SK-N-SH (cell line): ENCODE measurements around the gene C12orf57. TPM values are rescaled to one million over a fixed set of nuclear protein-coding genes. Genes with fewer than 3 reads are reported as not detected.

ENCODE experiments used
- CTCF ChIA-PET: fragments of 300-600, 350-600 bp; formaldehyde crosslinking; extraction: SDS; loops from one replicate; lab custom pipeline; 2021; lab: Yijun Ruan, JAX
- POLR2A ChIA-PET: fragments of 350-600 bp; sonication (Branson Sonifier 250); formaldehyde crosslinking; extraction: SDS; loops from one replicate; lab custom pipeline; 2020; ENCODE audit warnings: antibody characterized with exemption, inconsistent platforms; lab: Yijun Ruan, JAX
- DNase-seq: peaks from one replicate; pipeline ENCODE4 v3.0.0; 2012
- H2AFZ ChIP-seq: fragments of 200-600 bp; sonication (generic); 2 replicates; pipeline ENCODE4 v1.8.1; 2016; ENCODE audit warnings: antibody characterized with exemption, mild to moderate bottlenecking, low read depth
- H3F3A ChIP-seq: fragments of 200-600 bp; sonication (generic); replicated peaks from 2 replicates; pipeline ENCODE3; 2016; ENCODE audit warnings: antibody characterized with exemption, mild to moderate bottlenecking; ENCODE audit not compliant: insufficient read depth
- H3K27ac ChIP-seq, 2 experiments: fragments of 200-500 bp in 1 of 2; fragments of 200-600 bp in 1 of 2; sonication (Bioruptor generic) in 1 of 2; sonication (generic), shearing (Covaris generic) in 1 of 2; 2 replicates each; pipeline versions ENCODE4 v1.5.1 to v1.6.1; 2014 to 2016; ENCODE audit warnings: low read depth in 2 of 2, inconsistent platforms in 1 of 2, low read length in 1 of 2, mild to moderate bottlenecking in 1 of 2, mixed read lengths in 1 of 2
- H3K27me3 ChIP-seq: fragments of 200-600 bp; sonication (generic), shearing (Covaris generic); 2 replicates; pipeline ENCODE4 v1.6.1; 2016; ENCODE audit warnings: mixed run types; ENCODE audit not compliant: insufficient read depth
- H3K36me3 ChIP-seq, 2 experiments: fragments of 200-500 bp in 1 of 2; fragments of 200-600 bp in 1 of 2; sonication (Bioruptor generic) in 1 of 2; sonication (generic) in 1 of 2; replicated peaks in 1 of 2; 2 replicates each; pipeline versions ENCODE3 to v1.5.1; 2014 to 2016; ENCODE audit warnings: low read length in 1 of 2, mild to moderate bottlenecking in 1 of 2; ENCODE audit not compliant: insufficient read depth in 2 of 2, control insufficient read depth in 1 of 2
- H3K4me1 ChIP-seq, 2 experiments: fragments of 200-500 bp in 1 of 2; fragments of 200-600 bp in 1 of 2; sonication (Bioruptor generic) in 1 of 2; sonication (generic), shearing (Covaris generic) in 1 of 2; 2 replicates each; pipeline versions ENCODE4 v1.5.1 to v1.6.1; 2014 to 2016; ENCODE audit warnings: low read depth in 1 of 2, low read length in 1 of 2, mixed run types in 1 of 2; ENCODE audit not compliant: insufficient read depth in 2 of 2, control insufficient read depth in 1 of 2
- H3K4me2 ChIP-seq: fragments of 200-600 bp; sonication (generic), shearing (Covaris generic); 2 replicates; pipeline ENCODE4 v1.6.1; 2017; ENCODE audit warnings: mixed run types
- H3K4me3 ChIP-seq, 2 experiments: fragments of 200-500 bp in 1 of 2; fragments of 200-600 bp in 1 of 2; sonication (Bioruptor generic) in 1 of 2; sonication (generic), shearing (Covaris generic) in 1 of 2; 2 replicates each; pipeline versions ENCODE4 v1.5.1 to v1.8.1; 2014 to 2016; ENCODE audit warnings: low read depth in 2 of 2, inconsistent platforms in 1 of 2, low read length in 1 of 2, mild to moderate bottlenecking in 1 of 2, mixed read lengths in 1 of 2, moderate library complexity in 1 of 2
- H3K79me2 ChIP-seq: fragments of 200-600 bp; sonication (generic); 2 replicates; pipeline ENCODE4 v1.8.1; 2017; ENCODE audit warnings: mild to moderate bottlenecking; ENCODE audit not compliant: insufficient read depth
- H3K9ac ChIP-seq: fragments of 200-600 bp; sonication (generic); 2 replicates; pipeline ENCODE4 v1.6.1; 2017; ENCODE audit warnings: mixed run types
- H3K9me2 ChIP-seq: fragments of 200-600 bp; sonication (generic); 2 replicates; pipeline ENCODE4 v1.6.1; 2017; ENCODE audit warnings: mixed run types
- H3K9me3 ChIP-seq: fragments of 200-600 bp; sonication (generic); 2 replicates; pipeline ENCODE4 v1.6.1; 2017; ENCODE audit warnings: mixed run types, mild to moderate bottlenecking, moderate library complexity
- H4K20me1 ChIP-seq: fragments of 200-600 bp; sonication (generic); 2 replicates; pipeline ENCODE4 v1.6.1; 2017; ENCODE audit warnings: mild to moderate bottlenecking, mixed run types; ENCODE audit not compliant: insufficient read depth
- ELF1 ChIP-seq: IDR thresholded peaks from 2 replicates; pipeline ENCODE4 v1.4.0; 2012
- FOXM1 ChIP-seq: IDR thresholded peaks from 2 replicates; pipeline ENCODE4 v1.4.0; 2012; ENCODE audit warnings: low read depth, mild to moderate bottlenecking
- GABPA ChIP-seq: IDR thresholded peaks from 2 replicates; pipeline ENCODE4 v1.4.0; 2012; ENCODE audit warnings: low read depth, mild to moderate bottlenecking
- GATA2 ChIP-seq: sonication (generic); formaldehyde crosslinking; IDR thresholded peaks from 2 replicates; pipeline ENCODE4 v1.5.0; 2020; ENCODE audit warnings: mild to moderate bottlenecking, missing genetic modification reagents
- MXI1 ChIP-seq: IDR thresholded peaks from 2 replicates; pipeline ENCODE4 v1.6.1; 2012; ENCODE audit warnings: mild to moderate bottlenecking, low read depth, low read length, improper control_type of control experiment
- POLR2AphosphoS5 ChIP-seq: IDR thresholded peaks from 2 replicates; pipeline ENCODE4 v1.6.1; 2012; ENCODE audit warnings: low read depth, low read length
- RAD21 ChIP-seq: IDR thresholded peaks from 2 replicates; pipeline ENCODE4 v1.6.1; 2012; ENCODE audit warnings: mild to moderate bottlenecking, low read length
- SIN3A ChIP-seq: IDR thresholded peaks from 2 replicates; pipeline ENCODE4 v1.6.1; 2012; ENCODE audit warnings: low read depth, mild to moderate bottlenecking, low read length, moderate library complexity, borderline replicate concordance
- TEAD4 ChIP-seq: IDR thresholded peaks from 2 replicates; pipeline ENCODE4 v1.4.0; 2012; ENCODE audit warnings: mild to moderate bottlenecking, borderline replicate concordance; ENCODE audit not compliant: insufficient read depth
- YY1 ChIP-seq: IDR thresholded peaks from 2 replicates; pipeline ENCODE4 v1.4.0; 2012; ENCODE audit warnings: low read depth, mild to moderate bottlenecking
- WGBS: methylation state at CpG from one replicate; pipeline ENCODE4 v1.1.6; 2017; ENCODE audit warnings: low lambda C conversion rate; 5-methylcytosine and 5-hydroxymethylcytosine counted together
- polyA plus RNA-seq, 3 experiments: library from polyadenylated mRNA; depleted of rRNA; stranded (reverse); fragments of >200 nt; gene quantifications; 2 replicates each; pipeline ENCODE4 v1.2.3, GENCODE V29; 2012
- TF ChIP-seq, protein P1 (sequence below): fragments of 200-600 bp; sonication (generic); IDR thresholded peaks from 2 replicates; pipeline ENCODE4 v1.6.1; 2017; ENCODE audit warnings: antibody characterized with exemption, mild to moderate bottlenecking, moderate library complexity
- TF ChIP-seq, protein P2 (sequence below): IDR thresholded peaks from 2 replicates; pipeline ENCODE4 v1.4.0; 2012; ENCODE audit warnings: low read depth, borderline replicate concordance
- TF ChIP-seq, protein P3 (sequence below): fragments of 150-350 bp; IDR thresholded peaks from 2 replicates; pipeline ENCODE4 v1.6.1; 2016; ENCODE audit warnings: mild to moderate bottlenecking, low read depth, low read length
- TF ChIP-seq, protein P4 (sequence below): IDR thresholded peaks from 2 replicates; pipeline ENCODE4 v1.4.0; 2012; ENCODE audit warnings: low read depth

C12orf57 gene
- polyA plus RNA-seq, 1 of the 3 experiments (the other 2 are of a cell fraction): 659 TPM

DNA sequence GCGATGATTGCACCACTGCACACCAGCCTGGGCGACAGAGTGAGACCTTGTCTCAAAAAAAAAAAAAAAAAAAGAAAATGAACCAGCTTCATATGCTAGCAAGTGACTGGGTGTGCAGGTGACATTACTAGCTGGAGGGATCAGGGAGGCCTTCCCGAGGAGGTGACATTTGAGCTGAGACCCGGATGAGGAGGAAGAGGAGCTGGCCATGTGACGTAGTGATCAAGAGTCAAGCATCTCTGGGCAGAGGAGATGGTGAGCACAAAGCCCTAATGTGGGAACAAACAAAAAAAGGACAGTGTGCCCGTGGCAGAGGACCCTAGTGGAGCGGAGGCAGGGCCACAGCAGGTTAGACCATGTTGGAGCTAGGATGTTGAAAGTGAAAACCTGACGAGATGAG is 3.8 kb downstream of the C12orf57 start:
- no peak for DNase-seq
- H3K79me2 ChIP-seq: peaks cover 10% of the 10 kb centered on the region; the same call in 1 of the 2 replicates
- TF ChIP-seq YY1 (no peak), TEAD4 (no peak), FOXM1 (no peak), ELF1 (no peak), RAD21 (no peak), GATA2 (CRISPR knock-in tag) (no peak), GABPA (no peak), SIN3A (no peak), POLR2AphosphoS5 (no peak), MXI1 (no peak)
- TF ChIP-seq, protein P1, sequence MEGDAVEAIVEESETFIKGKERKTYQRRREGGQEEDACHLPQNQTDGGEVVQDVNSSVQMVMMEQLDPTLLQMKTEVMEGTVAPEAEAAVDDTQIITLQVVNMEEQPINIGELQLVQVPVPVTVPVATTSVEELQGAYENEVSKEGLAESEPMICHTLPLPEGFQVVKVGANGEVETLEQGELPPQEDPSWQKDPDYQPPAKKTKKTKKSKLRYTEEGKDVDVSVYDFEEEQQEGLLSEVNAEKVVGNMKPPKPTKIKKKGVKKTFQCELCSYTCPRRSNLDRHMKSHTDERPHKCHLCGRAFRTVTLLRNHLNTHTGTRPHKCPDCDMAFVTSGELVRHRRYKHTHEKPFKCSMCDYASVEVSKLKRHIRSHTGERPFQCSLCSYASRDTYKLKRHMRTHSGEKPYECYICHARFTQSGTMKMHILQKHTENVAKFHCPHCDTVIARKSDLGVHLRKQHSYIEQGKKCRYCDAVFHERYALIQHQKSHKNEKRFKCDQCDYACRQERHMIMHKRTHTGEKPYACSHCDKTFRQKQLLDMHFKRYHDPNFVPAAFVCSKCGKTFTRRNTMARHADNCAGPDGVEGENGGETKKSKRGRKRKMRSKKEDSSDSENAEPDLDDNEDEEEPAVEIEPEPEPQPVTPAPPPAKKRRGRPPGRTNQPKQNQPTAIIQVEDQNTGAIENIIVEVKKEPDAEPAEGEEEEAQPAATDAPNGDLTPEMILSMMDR: no peak
- TF ChIP-seq, protein P2, sequence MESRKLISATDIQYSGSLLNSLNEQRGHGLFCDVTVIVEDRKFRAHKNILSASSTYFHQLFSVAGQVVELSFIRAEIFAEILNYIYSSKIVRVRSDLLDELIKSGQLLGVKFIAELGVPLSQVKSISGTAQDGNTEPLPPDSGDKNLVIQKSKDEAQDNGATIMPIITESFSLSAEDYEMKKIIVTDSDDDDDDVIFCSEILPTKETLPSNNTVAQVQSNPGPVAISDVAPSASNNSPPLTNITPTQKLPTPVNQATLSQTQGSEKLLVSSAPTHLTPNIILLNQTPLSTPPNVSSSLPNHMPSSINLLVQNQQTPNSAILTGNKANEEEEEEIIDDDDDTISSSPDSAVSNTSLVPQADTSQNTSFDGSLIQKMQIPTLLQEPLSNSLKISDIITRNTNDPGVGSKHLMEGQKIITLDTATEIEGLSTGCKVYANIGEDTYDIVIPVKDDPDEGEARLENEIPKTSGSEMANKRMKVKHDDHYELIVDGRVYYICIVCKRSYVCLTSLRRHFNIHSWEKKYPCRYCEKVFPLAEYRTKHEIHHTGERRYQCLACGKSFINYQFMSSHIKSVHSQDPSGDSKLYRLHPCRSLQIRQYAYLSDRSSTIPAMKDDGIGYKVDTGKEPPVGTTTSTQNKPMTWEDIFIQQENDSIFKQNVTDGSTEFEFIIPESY: no peak
- TF ChIP-seq, protein P3, sequence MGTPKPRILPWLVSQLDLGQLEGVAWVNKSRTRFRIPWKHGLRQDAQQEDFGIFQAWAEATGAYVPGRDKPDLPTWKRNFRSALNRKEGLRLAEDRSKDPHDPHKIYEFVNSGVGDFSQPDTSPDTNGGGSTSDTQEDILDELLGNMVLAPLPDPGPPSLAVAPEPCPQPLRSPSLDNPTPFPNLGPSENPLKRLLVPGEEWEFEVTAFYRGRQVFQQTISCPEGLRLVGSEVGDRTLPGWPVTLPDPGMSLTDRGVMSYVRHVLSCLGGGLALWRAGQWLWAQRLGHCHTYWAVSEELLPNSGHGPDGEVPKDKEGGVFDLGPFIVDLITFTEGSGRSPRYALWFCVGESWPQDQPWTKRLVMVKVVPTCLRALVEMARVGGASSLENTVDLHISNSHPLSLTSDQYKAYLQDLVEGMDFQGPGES: no peak
- TF ChIP-seq, protein P4, sequence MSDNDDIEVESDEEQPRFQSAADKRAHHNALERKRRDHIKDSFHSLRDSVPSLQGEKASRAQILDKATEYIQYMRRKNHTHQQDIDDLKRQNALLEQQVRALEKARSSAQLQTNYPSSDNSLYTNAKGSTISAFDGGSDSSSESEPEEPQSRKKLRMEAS: no peak
- WGBS: 95% methylated on average over 8 of the region's 8 CpGs
- POLR2A ChIA-PET: interaction anchor here (1.1 to 4.6 kb wide), 2 partner anchors 10 to 16 kb away, joined by 3 to 62 read pairs; no protein-coding TSS in a partner anchor
- H3K4me2 ChIP-seq: no peak overlapping the region
- H3K27ac ChIP-seq: no peak overlapping the region
- H4K20me1 ChIP-seq: no peaks in the 10 kb centered on the region
- no peaks in the 10 kb centered on the region for H3K27me3 ChIP-seq
- CTCF ChIA-PET: interaction anchor here (1.7 to 6.5 kb wide), 5 partner anchors 10 to 166 kb away, joined by 5 to 114 read pairs (median 10); partner anchors contain the start of gene C1RL
- H3K9ac ChIP-seq: no peak overlapping the region
- no peak overlapping the region for H2AFZ ChIP-seq
- no peaks in the 10 kb centered on the region for H3K9me2 ChIP-seq
- H3K4me3 ChIP-seq: no peak overlapping the region
- H3K36me3 ChIP-seq: peaks cover 3 to 5% of the 10 kb centered on the region in 2 experiments
- H3K9me3 ChIP-seq: no peaks in the 10 kb centered on the region
- peaks cover 23% of the 10 kb centered on the region for H3F3A ChIP-seq
- peaks cover 6 to 13% of the 10 kb centered on the region in 2 experiments; a peak in 3 of 4 replicates for H3K4me1 ChIP-seq
